ENCODE data around the gene LPP.

- TF ChIP-seq, protein P1, sequence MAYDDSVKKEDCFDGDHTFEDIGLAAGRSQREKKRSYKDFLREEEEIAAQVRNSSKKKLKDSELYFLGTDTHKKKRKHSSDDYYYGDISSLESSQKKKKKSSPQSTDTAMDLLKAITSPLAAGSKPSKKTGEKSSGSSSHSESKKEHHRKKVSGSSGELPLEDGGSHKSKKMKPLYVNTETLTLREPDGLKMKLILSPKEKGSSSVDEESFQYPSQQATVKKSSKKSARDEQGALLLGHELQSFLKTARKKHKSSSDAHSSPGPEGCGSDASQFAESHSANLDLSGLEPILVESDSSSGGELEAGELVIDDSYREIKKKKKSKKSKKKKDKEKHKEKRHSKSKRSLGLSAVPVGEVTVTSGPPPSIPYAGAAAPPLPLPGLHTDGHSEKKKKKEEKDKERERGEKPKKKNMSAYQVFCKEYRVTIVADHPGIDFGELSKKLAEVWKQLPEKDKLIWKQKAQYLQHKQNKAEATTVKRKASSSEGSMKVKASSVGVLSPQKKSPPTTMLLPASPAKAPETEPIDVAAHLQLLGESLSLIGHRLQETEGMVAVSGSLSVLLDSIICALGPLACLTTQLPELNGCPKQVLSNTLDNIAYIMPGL (CRISPR knock-in tag; IDR thresholded peaks at IDR 0.05; ENCODE audit: borderline replicate concordance), result no peak
- TF ChIP-seq CTCF (IDR thresholded peaks at IDR 0.05) (no peak), CEBPB (IDR thresholded peaks at IDR 0.05) (no peak), MAX (IDR thresholded peaks at IDR 0.05) (no peak)
- TF ChIP-seq, protein P2, sequence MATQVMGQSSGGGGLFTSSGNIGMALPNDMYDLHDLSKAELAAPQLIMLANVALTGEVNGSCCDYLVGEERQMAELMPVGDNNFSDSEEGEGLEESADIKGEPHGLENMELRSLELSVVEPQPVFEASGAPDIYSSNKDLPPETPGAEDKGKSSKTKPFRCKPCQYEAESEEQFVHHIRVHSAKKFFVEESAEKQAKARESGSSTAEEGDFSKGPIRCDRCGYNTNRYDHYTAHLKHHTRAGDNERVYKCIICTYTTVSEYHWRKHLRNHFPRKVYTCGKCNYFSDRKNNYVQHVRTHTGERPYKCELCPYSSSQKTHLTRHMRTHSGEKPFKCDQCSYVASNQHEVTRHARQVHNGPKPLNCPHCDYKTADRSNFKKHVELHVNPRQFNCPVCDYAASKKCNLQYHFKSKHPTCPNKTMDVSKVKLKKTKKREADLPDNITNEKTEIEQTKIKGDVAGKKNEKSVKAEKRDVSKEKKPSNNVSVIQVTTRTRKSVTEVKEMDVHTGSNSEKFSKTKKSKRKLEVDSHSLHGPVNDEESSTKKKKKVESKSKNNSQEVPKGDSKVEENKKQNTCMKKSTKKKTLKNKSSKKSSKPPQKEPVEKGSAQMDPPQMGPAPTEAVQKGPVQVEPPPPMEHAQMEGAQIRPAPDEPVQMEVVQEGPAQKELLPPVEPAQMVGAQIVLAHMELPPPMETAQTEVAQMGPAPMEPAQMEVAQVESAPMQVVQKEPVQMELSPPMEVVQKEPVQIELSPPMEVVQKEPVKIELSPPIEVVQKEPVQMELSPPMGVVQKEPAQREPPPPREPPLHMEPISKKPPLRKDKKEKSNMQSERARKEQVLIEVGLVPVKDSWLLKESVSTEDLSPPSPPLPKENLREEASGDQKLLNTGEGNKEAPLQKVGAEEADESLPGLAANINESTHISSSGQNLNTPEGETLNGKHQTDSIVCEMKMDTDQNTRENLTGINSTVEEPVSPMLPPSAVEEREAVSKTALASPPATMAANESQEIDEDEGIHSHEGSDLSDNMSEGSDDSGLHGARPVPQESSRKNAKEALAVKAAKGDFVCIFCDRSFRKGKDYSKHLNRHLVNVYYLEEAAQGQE (IDR thresholded peaks at IDR 0.05), result no peak
Observed at GRCh38 chr3:188721990-188722389, 568.0 kb downstream of the LPP start.
